Measurements from ENCODE around the gene LILRB1. TPM values are rescaled to one million over a fixed set of nuclear protein-coding genes. Genes with fewer than 3 reads are reported as not detected.

The LILRB1 gene
- total and polyA plus RNA-seq, 9 of the 15 experiments (the other 6 are each of a cell fraction or from before 2014, with no cell fraction given): not detected

GRCh38 chr19:54660306-54660705 lies 30.0 kb downstream of the LILRB1 start:
- Histone ChIP-seq H3K9me1 (ENCODE audit: control insufficient read depth, insufficient read depth, low read length) (no peaks in the 10 kb centered on the region), H2AFZ (ENCODE audit: low read depth, low read length) (no peak overlapping the region), H3K79me2 (ENCODE audit: control insufficient read depth, insufficient read depth, low read length) (no peaks in the 10 kb centered on the region), H3K9ac (ENCODE audit: insufficient read depth in 1 of 2, low read depth in 2 of 2, low read length in 2 of 2) (no peak overlapping the region), H3K27ac (ENCODE audit: extremely low read depth, low read depth, low read length) (no peak overlapping the region), H3K9me3 (replicated peaks; ENCODE audit: control insufficient read depth, insufficient read depth, low read depth, low read length) (no peaks in the 10 kb centered on the region), H3K27me3 (ENCODE audit: control insufficient read depth in 2 of 2, insufficient read depth in 2 of 2, low read length in 2 of 2) (peaks cover 19 to 55% of the 10 kb centered on the region in 2 experiments; a peak in 4 of 5 replicates), H3K4me3 (no peak overlapping the region), H3K36me3 (ENCODE audit: control insufficient read depth, insufficient read depth, low read length) (no peaks in the 10 kb centered on the region), H3K4me1 (replicated peaks in 1 of 2; ENCODE audit: control insufficient read depth in 2 of 2, insufficient read depth in 2 of 2, low read length in 2 of 2) (peaks cover 0 to 2% of the 10 kb centered on the region in 2 experiments; a peak in 1 of 5 replicates), H4K20me1 (replicated peaks; ENCODE audit: control insufficient read depth, insufficient read depth, low read length) (no peaks in the 10 kb centered on the region), H3K4me2 (ENCODE audit: insufficient read depth, low read length) (no peak overlapping the region)
- in situ Hi-C loops (cut with MboI): loop anchor here (25.0 kb wide), 1 partner anchor 777 kb away; the partner anchor contains the start of gene SHISA7
- 0% methylated on average over 5 of the region's 5 CpGs for WGBS (ENCODE audit: insufficient coverage, low coverage, missing lambda C conversion rate)
- intact Hi-C loops (cut with micrococcal nuclease): no loop called here
- BruUV-seq (replicated peaks): no TSS peak
- ChIA-PET POLR2A (interaction anchor here (0.6 kb wide), 1 partner anchor 841 kb away, joined by 3 read pairs; no protein-coding TSS in a partner anchor), CTCF (ENCODE audit: low intra/inter-chr PET ratio) (no interaction called here)
- FAIRE-seq: no peak
- ATAC-seq: no peak
- no peak for DNase-seq (ENCODE audit: extremely low read depth in 1 of 4, low spot score in 3 of 4)
- no peak for TF ChIP-seq RB1 (IDR thresholded peaks at IDR 0.05; ENCODE audit: low read depth)
- no peak for TF ChIP-seq ZNF212 (CRISPR knock-in tag; IDR thresholded peaks at IDR 0.05)
- no peak for TF ChIP-seq THAP12 (CRISPR knock-in tag; IDR thresholded peaks at IDR 0.05)
- TF ChIP-seq FUS (optimal IDR thresholded peaks at IDR 0.05; ENCODE audit: low read depth, low read length): no peak
- no peak for TF ChIP-seq ASH1L (IDR thresholded peaks at IDR 0.05; ENCODE audit: borderline replicate concordance, low read depth, partially characterized antibody)
- no peak for TF ChIP-seq GTF2E2 (tag; IDR thresholded peaks at IDR 0.05)
- TF ChIP-seq NFIC (IDR thresholded peaks at IDR 0.05): no peak
- TF ChIP-seq XRCC5 (IDR thresholded peaks at IDR 0.05; ENCODE audit: low read depth, low read length): no peak
- TF ChIP-seq PPARD (CRISPR knock-in tag; IDR thresholded peaks at IDR 0.05): no peak
- no peak for TF ChIP-seq MTF1 (CRISPR knock-in tag; IDR thresholded peaks at IDR 0.05; ENCODE audit: borderline replicate concordance)
- TF ChIP-seq ZFP1 (CRISPR knock-in tag; IDR thresholded peaks at IDR 0.05): no peak
- TF ChIP-seq RBFOX2 (IDR thresholded peaks at IDR 0.05; ENCODE audit: low read depth, low read length): no peak
- no peak for TF ChIP-seq FOXK1 (CRISPR knock-in tag; IDR thresholded peaks at IDR 0.05; ENCODE audit: borderline replicate concordance)
- TF ChIP-seq ID3 (CRISPR knock-in tag; IDR thresholded peaks at IDR 0.05): no peak
- no peak for TF ChIP-seq ID3 (tag; IDR thresholded peaks at IDR 0.05)
- no peak for TF ChIP-seq ZNF395 (CRISPR knock-in tag; IDR thresholded peaks at IDR 0.05)
- TF ChIP-seq MAFK (IDR thresholded peaks at IDR 0.05; ENCODE audit: low read length): no peak
- TF ChIP-seq GTF2F1 (IDR thresholded peaks at IDR 0.05; ENCODE audit: low read depth, low read length): no peak
- no peak for TF ChIP-seq THRB (CRISPR knock-in tag; conservative IDR thresholded peaks at IDR 0.05)
- no peak for TF ChIP-seq PYGO2 (tag; IDR thresholded peaks at IDR 0.05)
